GM21423 (cell line): ENCODE measurements around the gene CNTRL.
A peak's percentile ranks its signal among the peaks of the same experiment; 100 is the strongest.
"Not testable (repeated sequence)": the region's sequence is repeated elsewhere in the genome, so short reads cannot be mapped to it uniquely, and the experiment has no call there.

Experiments used
- ATAC-seq: cut with Tn5 transposase; IDR thresholded peaks from one replicate; pipeline ENCODE4 v1.9.1; 2021; ENCODE audit warnings: mild to moderate bottlenecking, moderate library complexity; ENCODE audit not compliant: unreplicated experiment

Gene CNTRL

GRCh38 chr9:121123816-121124535, 49.2 kb downstream of the CNTRL start:
- ATAC-seq: no peak

GRCh38 chr9:121125590-121125989, 50.8 kb downstream of the CNTRL start:
- no peak for ATAC-seq

GRCh38 chr9:121129384-121129783, 54.6 kb downstream of the CNTRL start:
- not testable (repeated sequence) for ATAC-seq

- no peak for ATAC-seq
These were observed 58.5 kb downstream of the CNTRL start for GRCh38 chr9:121133104-121133816.

- ATAC-seq: no peak
These were observed 60.9 kb downstream of the CNTRL start for GRCh38 chr9:121135642-121136041.

GRCh38 chr9:121138561-121138960, 63.8 kb downstream of the CNTRL start:
- ATAC-seq: no peak

- no peak for ATAC-seq
These were observed 64.2 kb downstream of the CNTRL start for GRCh38 chr9:121138973-121139372.

GRCh38 chr9:121140162-121140561, 65.4 kb downstream of the CNTRL start:
- no peak for ATAC-seq

- no peak for ATAC-seq
These were observed 66.6 kb downstream of the CNTRL start for GRCh38 chr9:121141306-121141705.

GRCh38 chr9:121141706-121142105, 67.0 kb downstream of the CNTRL start:
- ATAC-seq: no peak

GRCh38 chr9:121143771-121144170, 69.0 kb downstream of the CNTRL start:
- ATAC-seq: no peak

GRCh38 chr9:121144482-121144881, 69.7 kb downstream of the CNTRL start:
- no peak for ATAC-seq

- no peak for ATAC-seq
These were observed 75.4 kb downstream of the CNTRL start for GRCh38 chr9:121150188-121150587.

GRCh38 chr9:121153642-121154041, 78.9 kb downstream of the CNTRL start:
- ATAC-seq: no peak

- ATAC-seq: no peak
These were observed 80.0 kb downstream of the CNTRL start for GRCh38 chr9:121154782-121155181.

- peak; percentile 79 for ATAC-seq
These were observed 81.5 kb downstream of the CNTRL start for GRCh38 chr9:121156263-121156731.

GRCh38 chr9:121157939-121158338, 83.2 kb downstream of the CNTRL start:
- ATAC-seq: no peak

- ATAC-seq: no peak
These were observed 85.3 kb downstream of the CNTRL start for GRCh38 chr9:121160025-121160424.

GRCh38 chr9:121168052-121168451, 93.3 kb downstream of the CNTRL start:
- no peak for ATAC-seq

GRCh38 chr9:121169094-121169601, 94.4 kb downstream of the CNTRL start:
- ATAC-seq: no peak

GRCh38 chr9:121171236-121171635, 96.5 kb downstream of the CNTRL start:
- ATAC-seq: no peak
